HCT116 (cell line): ENCODE results near the gene GRB10. TPM values are rescaled to one million over a fixed set of nuclear protein-coding genes. Genes with fewer than 3 reads are reported as not detected.

Experiments used
- ATAC-seq: fragments of 200-7000 bp; cut with Tn5 transposase; 2 replicates; pipeline ENCODE4 v1.9.1; 2020; ENCODE audit warnings: mild to moderate bottlenecking, moderate library complexity
- BruUV-seq: library from RNA; stranded (reverse); fragments of 400-500 nt; replicated peaks from 2 replicates; lab custom pipeline; 2021; lab: Mats Ljungman, UMichigan
- CTCF ChIA-PET: fragments of 300-600 bp; sonication (Branson Sonifier 250); formaldehyde crosslinking; loops from one replicate; lab custom pipeline; 2021; ENCODE audit warnings: antibody characterized with exemption; lab: Charles Lee
- POLR2A ChIA-PET: fragments of 300-600, 350-600 bp; sonication (Branson Sonifier 250); formaldehyde crosslinking; loops from one replicate; lab custom pipeline; 2021; ENCODE audit warnings: antibody characterized with exemption; lab: Charles Lee
- RAD21 ChIA-PET, 2 experiments: fragments of 300-600 bp; sonication (Branson Sonifier 250); formaldehyde crosslinking; loops; one replicate each; lab custom pipeline; 2023; ENCODE audit warnings: low total read pairs in 2 of 2; ENCODE audit not compliant: uncharacterized antibody in 2 of 2, unreplicated experiment in 2 of 2, low non-redundant PET in 1 of 2; lab: Charles Lee
- DNase-seq: peaks from one replicate; pipeline ENCODE4 v3.0.0-alpha.2; 2010; ENCODE audit warnings: low read depth, low spot score
- H2AFZ ChIP-seq: fragments of 200-600 bp; shearing (Covaris generic), sonication (generic); 2 replicates; pipeline ENCODE4 v1.6.1; 2017; ENCODE audit warnings: low read depth, mixed run types, mixed read lengths, antibody characterized with exemption, low read length; ENCODE audit not compliant: poor library complexity, severe bottlenecking
- H3K27ac ChIP-seq: 2 replicates; pipeline ENCODE4 v1.5.1; 2012; ENCODE audit warnings: low read depth, low read length
- H3K27me3 ChIP-seq: fragments of 200-600 bp; sonication (generic); 2 replicates; pipeline ENCODE4 v1.6.1; 2016; ENCODE audit warnings: mixed run types, low read length, mixed read lengths; ENCODE audit not compliant: insufficient read depth
- H3K36me3 ChIP-seq, 2 experiments: fragments of 200-500 bp in 1 of 2; fragments of 200-600 bp in 1 of 2; sonication (Bioruptor generic) in 1 of 2; sonication (generic) in 1 of 2; 2 replicates each; pipeline versions ENCODE4 v1.5.1 to v1.6.1; 2014 to 2016; ENCODE audit warnings: low read length in 2 of 2, inconsistent platforms in 1 of 2, mixed read lengths in 1 of 2, mixed run types in 1 of 2; ENCODE audit not compliant: insufficient read depth in 2 of 2, control insufficient read depth in 1 of 2
- H3K4me1 ChIP-seq, 2 experiments: fragments of 200-600 bp in 1 of 2; sonication (generic) in 1 of 2; 2 replicates each; pipeline versions ENCODE4 v1.5.1 to v1.6.1; 2012 to 2017; ENCODE audit warnings: low read length in 2 of 2, inconsistent platforms in 1 of 2, mild to moderate bottlenecking in 1 of 2, mixed read lengths in 1 of 2, mixed run types in 1 of 2, moderate library complexity in 1 of 2; ENCODE audit not compliant: insufficient read depth in 2 of 2, control insufficient read depth in 1 of 2
- H3K4me2 ChIP-seq: fragments of 200-600 bp; sonication (generic); 2 replicates; pipeline ENCODE4 v1.6.1; 2017; ENCODE audit warnings: mixed run types, low read length, mixed read lengths
- H3K4me3 ChIP-seq, 2 experiments: fragments of 200-600 bp in 1 of 2; sonication (generic) in 1 of 2; replicated peaks in 1 of 2; 2 replicates each; pipeline ENCODE4 v1.5.1; 2011 to 2016; ENCODE audit warnings: low read length in 2 of 2, control low read depth in 1 of 2, low read depth in 1 of 2, mild to moderate bottlenecking in 1 of 2, mixed read lengths in 1 of 2, mixed run types in 1 of 2
- H3K79me2 ChIP-seq: fragments of 200-600 bp; sonication (generic); 2 replicates; pipeline ENCODE4 v1.6.1; 2017; ENCODE audit warnings: mild to moderate bottlenecking, mixed run types, low read length, moderate library complexity, mixed read lengths; ENCODE audit not compliant: insufficient read depth
- H3K9ac ChIP-seq: fragments of 200-600 bp; sonication (generic); 2 replicates; pipeline ENCODE4 v1.6.1; 2016; ENCODE audit warnings: low read length, mixed read lengths
- H3K9me2 ChIP-seq: fragments of 200-600 bp; sonication (generic), shearing (Covaris generic); 2 replicates; pipeline ENCODE4 v1.6.1; 2017; ENCODE audit warnings: mixed run types, mild to moderate bottlenecking, moderate library complexity; ENCODE audit not compliant: insufficient read depth
- H3K9me3 ChIP-seq, 2 experiments: fragments of 200-500 bp in 1 of 2; fragments of 200-600 bp in 1 of 2; sonication (Bioruptor generic) in 1 of 2; sonication (generic) in 1 of 2; 2 replicates each; pipeline ENCODE4 v1.6.1; 2014 to 2017; ENCODE audit warnings: low read length in 2 of 2, mixed read lengths in 2 of 2, inconsistent platforms in 1 of 2, low read depth in 1 of 2, mild to moderate bottlenecking in 1 of 2, mixed run types in 1 of 2, moderate library complexity in 1 of 2; ENCODE audit not compliant: control insufficient read depth in 1 of 2, insufficient read depth in 1 of 2
- H4K20me1 ChIP-seq: fragments of 200-600 bp; sonication (generic), shearing (Covaris generic); 2 replicates; pipeline ENCODE4 v1.6.1; 2017; ENCODE audit warnings: mixed run types, mild to moderate bottlenecking, moderate library complexity; ENCODE audit not compliant: insufficient read depth
- CBX3 ChIP-seq: IDR thresholded peaks from 2 replicates; pipeline ENCODE4 v1.6.1; 2012; ENCODE audit warnings: low read depth
- EZH2phosphoT487 ChIP-seq: fragments of 200-600 bp; IDR thresholded peaks from 2 replicates; pipeline ENCODE4 v1.6.1; 2018; ENCODE audit warnings: antibody characterized with exemption, borderline replicate concordance
- FOSL1 ChIP-seq: IDR thresholded peaks from 2 replicates; pipeline ENCODE4 v1.6.1; 2012; ENCODE audit warnings: low read depth
- JUND ChIP-seq: IDR thresholded peaks from 2 replicates; pipeline ENCODE4 v1.6.1; 2012
- SIN3A ChIP-seq: IDR thresholded peaks from 2 replicates; pipeline ENCODE4 v1.6.1; 2012; ENCODE audit warnings: low read depth
- TCF7L2 ChIP-seq: IDR thresholded peaks from 2 replicates; pipeline ENCODE4 v1.7.0; 2011; ENCODE audit warnings: borderline replicate concordance, inconsistent platforms; ENCODE audit not compliant: insufficient read depth, insufficient read length; ENCODE audit errors: extremely low read depth
- intact Hi-C: fragments of 100-400 bp; cut with micrococcal nuclease; formaldehyde crosslinking; loops from 2 replicates; pipeline ENCODE4 v1.10.0; 2022
- total RNA-seq: library from RNA; stranded (reverse); gene quantifications from one replicate; pipeline ENCODE4 v1.2.1, GENCODE V29; 2021; ENCODE audit not compliant: unreplicated experiment
- TF ChIP-seq, protein P1 (sequence below), 3 experiments: fragments of 200-600 bp in 1 of 3; sonication (generic) in 1 of 3; IDR thresholded peaks in 2 of 3; conservative IDR thresholded peaks in 1 of 3; 2 replicates each; pipeline ENCODE4 v1.5.1; 2012 to 2017; ENCODE audit warnings: low read depth in 2 of 3, low read length in 2 of 3, antibody characterized with exemption in 1 of 3, borderline replicate concordance in 1 of 3, control low read depth in 1 of 3, mild to moderate bottlenecking in 1 of 3, mixed read lengths in 1 of 3, mixed run types in 1 of 3, moderate library complexity in 1 of 3; ENCODE audit not compliant: insufficient read depth in 1 of 3
- TF ChIP-seq, protein P2 (sequence below): IDR thresholded peaks from 2 replicates; pipeline ENCODE4 v1.6.1; 2012

The GRB10 gene
- total RNA-seq, 1 experiment from 2014 or later: 37.3 TPM

DNA sequence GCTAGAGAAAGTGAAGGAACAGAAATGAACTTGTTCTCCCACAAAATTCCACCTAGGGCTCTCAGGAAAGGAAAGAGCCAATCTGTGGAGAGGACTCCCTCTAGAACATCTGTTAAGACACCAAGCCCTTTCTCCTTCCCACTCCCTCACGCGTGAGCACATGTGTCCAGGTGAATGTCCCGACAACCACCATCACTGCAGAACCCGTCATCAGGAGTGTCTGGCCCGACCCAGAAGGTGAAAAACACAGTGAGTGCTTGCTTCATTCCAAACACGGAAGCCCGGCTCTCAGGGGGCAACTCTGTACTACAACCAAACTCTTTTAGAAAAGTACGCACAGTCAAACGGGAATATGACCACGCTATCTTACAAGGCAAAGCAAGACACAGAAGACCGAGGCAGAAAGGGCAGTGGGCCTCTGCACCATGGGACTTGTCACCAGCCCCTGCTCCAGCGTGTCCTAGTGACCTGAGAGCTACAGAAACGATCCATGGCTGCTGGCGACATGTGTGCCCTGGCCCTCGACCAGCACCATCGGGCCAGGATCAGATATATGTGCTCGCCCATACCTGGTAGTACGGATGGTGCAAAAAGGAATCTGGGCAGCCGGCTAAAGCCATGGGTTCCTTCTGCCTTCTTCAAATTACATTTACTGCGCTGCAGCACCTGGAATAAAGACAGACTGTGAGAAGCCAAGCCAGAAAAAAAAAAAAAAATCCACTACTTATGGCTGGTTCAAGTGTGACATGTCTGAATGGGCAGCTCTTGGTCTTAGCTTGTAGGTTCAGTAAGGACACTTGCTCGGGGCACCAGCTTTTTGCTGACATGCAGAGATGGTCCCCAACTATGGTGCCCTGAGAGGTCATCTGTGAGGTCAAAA, 50.8 kb downstream of the GRB10 start:
- CTCF ChIA-PET: no interaction called here
- Histone ChIP-seq H2AFZ (no peak overlapping the region), H3K4me2 (no peak overlapping the region), H3K9ac (no peak overlapping the region), H3K4me3 (no peak overlapping the region), H4K20me1 (no peaks in the 10 kb centered on the region), H3K36me3 (no peaks in the 10 kb centered on the region; a peak in 1 of 4 replicates), H3K4me1 (no peaks in the 10 kb centered on the region), H3K9me3 (no peaks in the 10 kb centered on the region), H3K79me2 (no peaks in the 10 kb centered on the region), H3K9me2 (no peaks in the 10 kb centered on the region), H3K27ac (no peak overlapping the region), H3K27me3 (no peaks in the 10 kb centered on the region)
- intact Hi-C loops: no loop called here
- no peak for TF ChIP-seq FOSL1
- TF ChIP-seq CBX3: no peak
- TF ChIP-seq, protein P1, sequence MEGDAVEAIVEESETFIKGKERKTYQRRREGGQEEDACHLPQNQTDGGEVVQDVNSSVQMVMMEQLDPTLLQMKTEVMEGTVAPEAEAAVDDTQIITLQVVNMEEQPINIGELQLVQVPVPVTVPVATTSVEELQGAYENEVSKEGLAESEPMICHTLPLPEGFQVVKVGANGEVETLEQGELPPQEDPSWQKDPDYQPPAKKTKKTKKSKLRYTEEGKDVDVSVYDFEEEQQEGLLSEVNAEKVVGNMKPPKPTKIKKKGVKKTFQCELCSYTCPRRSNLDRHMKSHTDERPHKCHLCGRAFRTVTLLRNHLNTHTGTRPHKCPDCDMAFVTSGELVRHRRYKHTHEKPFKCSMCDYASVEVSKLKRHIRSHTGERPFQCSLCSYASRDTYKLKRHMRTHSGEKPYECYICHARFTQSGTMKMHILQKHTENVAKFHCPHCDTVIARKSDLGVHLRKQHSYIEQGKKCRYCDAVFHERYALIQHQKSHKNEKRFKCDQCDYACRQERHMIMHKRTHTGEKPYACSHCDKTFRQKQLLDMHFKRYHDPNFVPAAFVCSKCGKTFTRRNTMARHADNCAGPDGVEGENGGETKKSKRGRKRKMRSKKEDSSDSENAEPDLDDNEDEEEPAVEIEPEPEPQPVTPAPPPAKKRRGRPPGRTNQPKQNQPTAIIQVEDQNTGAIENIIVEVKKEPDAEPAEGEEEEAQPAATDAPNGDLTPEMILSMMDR (IDR thresholded peaks at IDR 0.05 in 2 of 3, conservative IDR thresholded peaks at IDR 0.05 in 1 of 3; ENCODE audit: borderline replicate concordance in 1 of 3, insufficient read depth in 1 of 3, low read depth in 2 of 3, low read length in 2 of 3): no peak
- TF ChIP-seq TCF7L2: no peak
- TF ChIP-seq JUND: no peak
- TF ChIP-seq, protein P2, sequence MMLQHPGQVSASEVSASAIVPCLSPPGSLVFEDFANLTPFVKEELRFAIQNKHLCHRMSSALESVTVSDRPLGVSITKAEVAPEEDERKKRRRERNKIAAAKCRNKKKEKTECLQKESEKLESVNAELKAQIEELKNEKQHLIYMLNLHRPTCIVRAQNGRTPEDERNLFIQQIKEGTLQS: no peak
- no peak for TF ChIP-seq SIN3A
- no peak for TF ChIP-seq EZH2phosphoT487
- ATAC-seq (no peak), DNase-seq (no peak)
- RAD21 ChIA-PET: no interaction called here
- no TSS peak for BruUV-seq
- POLR2A ChIA-PET: no interaction called here
